Limb (tissue), 2 donors: Measurements from ENCODE around the gene HS3ST2.
"Not testable (repeated sequence)": the region's sequence is repeated elsewhere in the genome, so short reads cannot be mapped to it uniquely, and the experiment has no call there.

Experiments
- DNase-seq, 2 donors: peaks; one replicate each; pipeline ENCODE4 v3.0.0-alpha.2; 2016; ENCODE audit errors: extremely low spot score in 2 of 2

Gene HS3ST2

GRCh38 chr16:22932032-22932771, 118.2 kb downstream of the HS3ST2 start:
- no peak for DNase-seq

- no peak for DNase-seq
These were observed 119.2 kb downstream of the HS3ST2 start for GRCh38 chr16:22933173-22933572.

DNA sequence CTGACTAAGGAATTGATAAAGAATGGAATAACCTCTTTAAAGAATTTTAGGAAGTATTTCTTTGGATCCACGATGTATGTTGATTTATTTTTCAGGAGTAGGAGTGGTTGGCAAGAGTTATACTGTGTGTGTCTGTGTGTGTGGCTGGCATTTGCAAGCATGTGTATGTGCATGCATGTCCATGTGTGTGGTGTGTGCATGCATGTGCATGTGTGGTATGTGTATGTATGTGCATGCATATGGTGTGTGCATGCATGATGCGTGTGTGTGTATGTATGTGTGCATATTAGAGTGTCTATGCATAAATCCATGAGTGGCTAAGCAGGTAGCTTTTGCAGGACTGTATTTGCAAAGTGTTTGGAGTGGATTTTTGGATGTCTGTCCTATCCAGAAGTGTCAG, 120.8 kb downstream of the HS3ST2 start:
- no peak for DNase-seq

- no peak for DNase-seq
These were observed 123.2 kb downstream of the HS3ST2 start for GRCh38 chr16:22937169-22937568.

DNA sequence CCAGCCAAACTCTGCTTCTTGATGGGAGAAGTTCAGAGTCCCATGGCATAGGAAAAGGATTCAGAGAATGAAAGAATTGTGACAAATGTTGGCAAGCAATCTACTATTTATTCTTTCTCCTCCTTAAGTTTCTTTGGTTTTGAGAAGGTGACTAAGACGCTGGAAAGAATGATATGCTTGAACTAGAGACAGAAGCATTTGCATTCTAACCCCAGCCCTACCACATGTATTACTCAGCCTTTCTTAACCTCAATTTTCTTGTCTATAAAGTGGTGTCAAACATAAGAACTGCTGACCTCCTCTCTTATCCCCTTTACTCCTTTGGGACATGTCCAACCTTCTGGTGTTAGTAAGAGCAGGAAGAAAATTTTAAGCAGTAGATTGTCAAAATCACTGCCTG, 124.7 kb downstream of the HS3ST2 start:
- DNase-seq = no peak

DNA sequence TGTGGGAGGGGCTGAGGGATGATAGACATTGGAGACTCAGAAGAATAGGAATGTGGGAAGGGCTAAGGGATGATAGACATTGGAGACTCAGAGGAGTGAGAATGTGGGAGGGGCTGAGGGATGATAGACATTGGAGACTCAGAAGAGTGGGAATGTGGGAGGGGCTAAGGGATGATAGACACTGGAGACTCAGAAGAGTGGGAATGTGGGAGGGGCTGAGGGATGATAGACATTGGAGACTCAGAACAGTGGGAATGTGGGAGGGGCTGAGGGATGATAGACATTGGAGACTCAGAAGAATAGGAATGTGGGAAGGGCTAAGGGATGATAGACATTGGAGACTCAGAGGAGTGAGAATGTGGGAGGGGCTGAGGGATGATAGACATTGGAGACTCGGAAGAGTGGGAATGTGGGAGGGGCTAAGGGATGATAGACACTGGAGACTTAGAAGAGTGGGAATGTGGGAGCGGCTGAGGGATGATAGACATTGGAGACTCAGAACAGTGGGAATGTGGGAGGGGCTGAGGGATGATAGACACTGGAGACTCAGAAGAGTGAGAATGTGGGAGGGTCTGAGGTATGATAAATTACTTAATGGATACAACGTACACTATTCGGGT, 125.9 kb downstream of the HS3ST2 start:
- not testable (repeated sequence) for DNase-seq

- DNase-seq = no peak
These were observed 128.1 kb downstream of the HS3ST2 start for GRCh38 chr16:22941970-22942501.

DNA sequence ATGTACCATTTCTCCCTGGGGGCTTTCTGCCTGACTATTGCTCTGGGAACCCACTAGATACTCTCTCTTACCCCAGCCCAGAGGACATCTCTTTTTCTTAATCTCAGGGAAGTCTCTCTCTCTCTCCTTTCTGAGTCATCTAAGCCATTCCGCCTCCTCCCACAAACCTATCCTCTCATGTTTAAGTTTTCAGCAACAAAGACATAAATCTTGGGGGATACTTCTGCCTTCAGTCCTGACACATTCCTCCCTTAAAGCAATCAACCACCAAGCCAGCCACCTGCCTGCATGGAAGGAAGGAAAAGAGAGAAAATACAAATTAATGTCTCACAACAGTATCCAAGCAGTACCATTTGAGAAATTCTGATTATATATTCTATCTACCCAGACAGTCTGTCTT, 128.8 kb downstream of the HS3ST2 start:
- DNase-seq = no peak

DNA sequence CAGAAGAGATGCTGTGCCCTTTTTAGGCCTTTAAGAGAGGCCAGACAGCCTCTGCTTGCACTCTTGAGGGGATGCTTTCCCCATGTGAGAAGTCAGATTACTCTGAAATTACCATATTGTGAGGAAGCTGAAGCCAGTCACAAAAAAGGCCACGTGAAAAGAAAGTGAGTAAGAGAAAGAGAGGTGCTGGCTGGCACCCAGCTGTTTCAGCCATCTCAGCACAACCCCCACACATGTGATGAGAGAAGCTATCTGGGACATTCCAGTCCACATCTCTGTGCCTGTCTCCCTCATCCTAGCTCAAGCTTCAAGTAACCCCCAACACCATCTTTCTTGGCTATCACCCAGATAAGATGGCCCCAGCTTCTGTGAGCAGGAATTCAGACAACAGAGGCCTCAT, 131.4 kb downstream of the HS3ST2 start:
- no peak for DNase-seq

DNA sequence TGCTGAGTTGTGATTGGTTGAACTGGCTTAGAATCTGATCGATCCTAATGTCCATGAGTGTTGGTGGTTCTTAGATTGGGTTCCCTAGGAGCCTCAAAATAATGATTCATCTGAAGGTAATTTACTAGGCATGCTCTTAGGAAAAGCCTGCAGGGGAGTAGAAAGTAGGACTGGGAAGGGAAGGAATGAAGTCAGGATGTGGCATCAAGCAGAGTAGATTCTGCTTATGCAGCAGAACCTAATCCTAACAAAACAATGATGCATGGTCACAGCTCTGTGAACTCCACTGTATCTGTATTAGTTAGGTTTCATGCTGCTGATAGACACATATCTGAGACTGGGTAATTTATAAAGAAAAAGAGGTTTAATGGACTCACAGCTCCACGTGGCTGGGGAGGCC, 132.5 kb downstream of the HS3ST2 start:
- no peak for DNase-seq

DNA sequence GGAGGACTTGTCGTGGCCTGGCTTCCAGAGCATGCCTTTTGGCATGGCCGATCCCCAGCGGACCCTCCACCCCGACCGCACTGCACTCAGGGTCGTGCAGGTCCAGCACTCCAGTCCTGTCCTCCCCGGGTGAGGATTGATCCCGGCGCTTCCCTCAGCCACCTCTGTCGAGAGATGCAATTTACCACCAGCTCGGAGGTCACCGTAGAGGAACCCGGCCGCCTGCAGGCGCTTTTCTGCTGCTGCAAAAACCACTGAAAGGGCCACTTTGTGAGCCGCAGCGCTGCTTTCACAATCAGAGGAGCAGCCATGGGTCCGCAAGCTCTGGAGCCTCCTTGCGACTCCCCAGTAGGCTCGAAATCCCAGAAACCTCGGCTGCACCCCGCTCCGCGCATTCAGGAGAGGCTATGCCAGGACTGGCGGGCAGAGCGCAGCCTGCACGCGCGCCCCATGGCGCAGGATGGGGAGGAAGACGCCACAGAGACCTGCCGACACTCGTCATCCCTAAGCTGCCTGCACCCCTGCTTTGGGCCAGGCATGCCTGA, 134.2 kb downstream of the HS3ST2 start:
- peak in 1 of 2 donors; percentile 32 for DNase-seq

- DNase-seq = peak in 1 of 2 donors; percentile 70
These were observed 134.8 kb downstream of the HS3ST2 start for GRCh38 chr16:22948603-22949368.

DNA sequence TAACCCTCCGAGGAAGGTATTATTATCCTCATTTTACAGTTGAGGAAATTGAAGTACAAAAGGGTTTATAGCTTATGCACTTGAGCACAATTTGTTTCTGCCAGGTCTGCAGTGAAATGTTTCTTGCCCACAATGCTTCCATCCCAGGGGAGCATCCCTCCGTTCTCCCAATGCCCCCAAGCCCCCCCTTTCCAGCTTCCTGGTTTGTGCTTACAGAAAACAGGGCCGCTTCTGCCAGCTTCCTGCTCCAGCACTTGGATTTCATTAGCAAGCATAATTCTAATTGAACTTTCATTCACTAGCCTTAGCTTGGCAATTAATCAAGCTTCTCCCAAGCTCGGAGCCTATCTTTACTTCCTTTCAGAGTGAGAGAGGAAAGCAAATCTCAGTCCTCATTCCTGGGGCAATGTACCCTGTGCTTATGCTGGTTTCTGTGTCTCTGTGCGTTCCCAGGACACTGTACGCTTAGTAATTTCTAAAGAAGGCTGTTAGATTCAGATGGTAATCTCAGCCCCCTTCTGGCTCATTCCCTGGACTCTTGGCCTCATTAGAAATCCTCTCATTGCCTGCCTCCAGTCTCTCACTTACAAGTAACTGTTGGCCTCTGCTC, 141.6 kb downstream of the HS3ST2 start:
- DNase-seq = peak in 1 of 2 donors; percentile 40

DNA sequence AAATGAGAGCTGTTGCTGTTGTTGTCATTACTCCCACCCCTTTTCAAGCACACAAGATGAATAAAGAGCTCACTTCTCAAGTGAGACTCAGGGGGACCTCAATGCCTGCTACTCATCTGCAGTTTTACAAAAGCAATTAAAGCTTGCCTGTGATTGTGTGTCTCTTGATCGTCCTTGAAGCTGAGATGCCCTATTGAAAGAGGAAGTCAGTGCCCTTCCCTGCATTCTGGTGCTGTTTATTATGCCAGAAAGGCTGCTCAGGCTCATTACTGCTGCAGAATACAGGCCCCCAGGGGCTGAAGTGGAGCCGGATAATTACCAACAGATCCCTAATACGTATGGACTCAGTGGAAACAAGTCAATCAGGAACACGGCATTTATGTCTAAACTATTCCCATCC, 147.2 kb downstream of the HS3ST2 start:
- DNase-seq = no peak

DNA sequence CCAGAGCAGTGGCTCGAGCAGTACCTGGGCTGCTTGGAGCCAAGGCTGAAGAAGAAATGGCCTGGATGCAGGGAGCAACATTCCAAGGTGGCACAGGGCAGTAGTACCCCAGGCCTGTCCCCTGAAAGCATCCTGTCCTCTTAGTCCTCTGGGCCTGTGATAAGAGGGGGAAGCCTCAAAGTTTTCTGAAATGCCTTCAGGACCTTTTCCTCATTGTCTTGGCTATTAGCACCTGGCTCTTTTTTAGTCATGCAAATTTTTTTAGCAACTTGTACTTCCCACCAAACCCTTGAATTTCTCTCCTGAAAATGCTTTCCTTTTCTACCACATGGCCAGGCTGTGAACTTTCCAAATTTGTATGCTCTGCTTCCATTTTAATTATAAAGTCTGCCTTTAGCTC, 148.9 kb downstream of the HS3ST2 start:
- no peak for DNase-seq
